ENCODE data around the gene PLPPR5.

Gene PLPPR5

DNA sequence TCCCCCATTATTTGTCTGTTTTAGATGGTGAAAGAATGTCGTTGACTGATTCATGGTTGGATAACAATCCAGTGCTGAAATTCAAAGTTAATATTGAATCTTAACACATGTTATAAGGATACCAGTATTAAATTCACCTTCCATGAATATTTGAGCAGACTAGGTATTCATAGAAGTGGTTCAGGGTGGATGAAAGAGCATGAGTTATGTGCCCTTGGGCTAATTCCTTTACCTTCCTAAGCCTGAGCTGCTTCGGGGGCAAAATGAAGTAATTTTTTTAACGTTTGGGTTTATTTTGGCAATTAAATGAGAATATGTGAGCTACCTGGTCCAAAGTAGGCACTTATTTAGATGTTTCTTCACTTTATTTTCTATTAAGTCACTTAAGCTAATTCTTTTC is 2.7 kb upstream of the PLPPR5 start:
- no peaks in the 10 kb centered on the region for H3K36me3 ChIP-seq (ENCODE audit: insufficient read depth, low read length)
- no peak overlapping the region for H3K9ac ChIP-seq (ENCODE audit: low read length)
- TF ChIP-seq, protein P1, sequence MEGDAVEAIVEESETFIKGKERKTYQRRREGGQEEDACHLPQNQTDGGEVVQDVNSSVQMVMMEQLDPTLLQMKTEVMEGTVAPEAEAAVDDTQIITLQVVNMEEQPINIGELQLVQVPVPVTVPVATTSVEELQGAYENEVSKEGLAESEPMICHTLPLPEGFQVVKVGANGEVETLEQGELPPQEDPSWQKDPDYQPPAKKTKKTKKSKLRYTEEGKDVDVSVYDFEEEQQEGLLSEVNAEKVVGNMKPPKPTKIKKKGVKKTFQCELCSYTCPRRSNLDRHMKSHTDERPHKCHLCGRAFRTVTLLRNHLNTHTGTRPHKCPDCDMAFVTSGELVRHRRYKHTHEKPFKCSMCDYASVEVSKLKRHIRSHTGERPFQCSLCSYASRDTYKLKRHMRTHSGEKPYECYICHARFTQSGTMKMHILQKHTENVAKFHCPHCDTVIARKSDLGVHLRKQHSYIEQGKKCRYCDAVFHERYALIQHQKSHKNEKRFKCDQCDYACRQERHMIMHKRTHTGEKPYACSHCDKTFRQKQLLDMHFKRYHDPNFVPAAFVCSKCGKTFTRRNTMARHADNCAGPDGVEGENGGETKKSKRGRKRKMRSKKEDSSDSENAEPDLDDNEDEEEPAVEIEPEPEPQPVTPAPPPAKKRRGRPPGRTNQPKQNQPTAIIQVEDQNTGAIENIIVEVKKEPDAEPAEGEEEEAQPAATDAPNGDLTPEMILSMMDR (IDR thresholded peaks at IDR 0.05; ENCODE audit: low read length), result no peak
- no peak for TF ChIP-seq EZH2 (IDR thresholded peaks at IDR 0.05; ENCODE audit: borderline replicate concordance, low read length)
- H3K4me3 ChIP-seq (ENCODE audit: low read depth, low read length, poor library complexity, severe bottlenecking), result no peak overlapping the region
- H2AFZ ChIP-seq (ENCODE audit: low read length), result no peak overlapping the region
- H3K79me2 ChIP-seq (ENCODE audit: insufficient read depth, low read length), result no peaks in the 10 kb centered on the region
- H3K9me2 ChIP-seq (ENCODE audit: low read depth, low read length), result no peaks in the 10 kb centered on the region
- no peak overlapping the region for H3K4me2 ChIP-seq (ENCODE audit: low read length)
- H3F3A ChIP-seq (ENCODE audit: insufficient read depth, low read length), result no peaks in the 10 kb centered on the region
- H3K27me3 ChIP-seq (ENCODE audit: insufficient read depth, low read length), result no peaks in the 10 kb centered on the region
- H4K20me1 ChIP-seq (ENCODE audit: insufficient read depth, low read length), result no peaks in the 10 kb centered on the region
- H3K9me3 ChIP-seq (ENCODE audit: low read length), result no peaks in the 10 kb centered on the region
- H3K27ac ChIP-seq (ENCODE audit: low read depth, low read length, poor library complexity, severe bottlenecking), result no peak overlapping the region
- H3K4me1 ChIP-seq (ENCODE audit: insufficient read depth, low read length, severe bottlenecking), result no peaks in the 10 kb centered on the region

GRCh38 chr1:99005537-99005942 is 879 bp upstream of the PLPPR5 start:
- Histone ChIP-seq H3K4me3 (ENCODE audit: low read depth, low read length, poor library complexity, severe bottlenecking) (no peak overlapping the region), H3K4me1 (ENCODE audit: insufficient read depth, low read length, severe bottlenecking) (no peaks in the 10 kb centered on the region), H2AFZ (ENCODE audit: low read length) (no peak overlapping the region), H3K36me3 (ENCODE audit: insufficient read depth, low read length) (no peaks in the 10 kb centered on the region), H3K27ac (ENCODE audit: low read depth, low read length, poor library complexity, severe bottlenecking) (no peak overlapping the region), H3K4me2 (ENCODE audit: low read length) (no peak overlapping the region), H3K27me3 (ENCODE audit: insufficient read depth, low read length) (no peaks in the 10 kb centered on the region), H4K20me1 (ENCODE audit: insufficient read depth, low read length) (no peaks in the 10 kb centered on the region), H3K9me2 (ENCODE audit: low read depth, low read length) (no peaks in the 10 kb centered on the region), H3K79me2 (ENCODE audit: insufficient read depth, low read length) (no peaks in the 10 kb centered on the region), H3K9ac (ENCODE audit: low read length) (no peak overlapping the region), H3F3A (ENCODE audit: insufficient read depth, low read length) (no peaks in the 10 kb centered on the region), H3K9me3 (ENCODE audit: low read length) (no peaks in the 10 kb centered on the region)
- TF ChIP-seq, protein P1 (IDR thresholded peaks at IDR 0.05; ENCODE audit: low read length), result no peak
- TF ChIP-seq EZH2 (IDR thresholded peaks at IDR 0.05; ENCODE audit: borderline replicate concordance, low read length), result no peak

GRCh38 chr1:99004254-99004860 is 304 bp downstream of the PLPPR5 start:
- Histone ChIP-seq H3K79me2 (ENCODE audit: insufficient read depth, low read length) (no peaks in the 10 kb centered on the region), H3K4me1 (ENCODE audit: insufficient read depth, low read length, severe bottlenecking) (no peaks in the 10 kb centered on the region), H2AFZ (ENCODE audit: low read length) (no peak overlapping the region), H3K9ac (ENCODE audit: low read length) (no peak overlapping the region), H3K4me3 (ENCODE audit: low read depth, low read length, poor library complexity, severe bottlenecking) (no peak overlapping the region), H3K9me2 (ENCODE audit: low read depth, low read length) (no peaks in the 10 kb centered on the region), H3K27me3 (ENCODE audit: insufficient read depth, low read length) (no peaks in the 10 kb centered on the region), H3K27ac (ENCODE audit: low read depth, low read length, poor library complexity, severe bottlenecking) (no peak overlapping the region), H3K36me3 (ENCODE audit: insufficient read depth, low read length) (no peaks in the 10 kb centered on the region), H3K4me2 (ENCODE audit: low read length) (no peak overlapping the region), H3K9me3 (ENCODE audit: low read length) (no peaks in the 10 kb centered on the region), H4K20me1 (ENCODE audit: insufficient read depth, low read length) (no peaks in the 10 kb centered on the region), H3F3A (ENCODE audit: insufficient read depth, low read length) (no peaks in the 10 kb centered on the region)
- TF ChIP-seq EZH2 (IDR thresholded peaks at IDR 0.05; ENCODE audit: borderline replicate concordance, low read length), result no peak
